GM12891 (cell line): ENCODE results near the gene XRCC6.

Experiments
- PAX5 ChIP-seq: IDR thresholded peaks from 2 replicates; pipeline ENCODE4 v1.6.1; 2011; ENCODE audit warnings: low read length, moderate library complexity, mild to moderate bottlenecking; ENCODE audit not compliant: insufficient read depth, severe bottlenecking
- POLR2A ChIP-seq: IDR thresholded peaks from 2 replicates; pipeline ENCODE4 v1.6.1; 2011; ENCODE audit warnings: low read depth, low read length, control low read depth
- POLR2AphosphoS5 ChIP-seq: IDR thresholded peaks from 2 replicates; pipeline ENCODE4 v1.6.1; 2011; ENCODE audit warnings: low read depth, low read length, control low read depth
- POU2F2 ChIP-seq: IDR thresholded peaks from 2 replicates; pipeline ENCODE4 v1.6.1; 2011; ENCODE audit warnings: low read depth, mild to moderate bottlenecking, control low read depth, low read length, moderate library complexity
- SPI1 ChIP-seq: IDR thresholded peaks from 2 replicates; pipeline ENCODE4 v1.6.1; 2011; ENCODE audit warnings: low read depth, low read length, control low read depth
- TAF1 ChIP-seq: IDR thresholded peaks from 2 replicates; pipeline ENCODE4 v1.6.1; 2011; ENCODE audit warnings: low read depth, low read length, control low read depth

DNA sequence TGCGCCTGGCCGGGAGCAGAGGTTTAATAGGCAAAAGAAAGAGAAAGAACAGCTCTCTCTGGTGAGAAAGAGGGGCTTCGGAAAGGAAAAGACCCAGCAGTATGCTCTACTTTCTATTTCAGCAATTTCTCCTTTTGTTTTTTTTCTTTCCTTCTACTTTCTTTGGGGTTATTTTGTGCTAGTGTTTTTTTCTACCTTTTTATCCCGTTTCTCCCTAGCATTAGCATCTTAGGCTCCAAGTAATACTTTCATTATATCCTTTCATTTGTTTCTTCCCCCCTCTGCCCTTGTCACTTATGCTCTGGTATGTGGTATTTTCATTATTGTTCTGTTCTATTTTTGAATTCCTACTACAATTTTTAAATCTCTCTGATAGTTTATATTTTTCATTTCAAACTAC is 63.1 kb downstream of the XRCC6 start:
- TF ChIP-seq POLR2AphosphoS5: no peak
- no peak for TF ChIP-seq POLR2A
- TF ChIP-seq TAF1: no peak
- TF ChIP-seq SPI1: no peak
- no peak for TF ChIP-seq PAX5
- no peak for TF ChIP-seq POU2F2
